ENCODE measurements around the gene DVL1.
"Not testable (repeated sequence)": the region's sequence is repeated elsewhere in the genome, so short reads cannot be mapped to it uniquely, and the experiment has no call there.

Gene DVL1

GRCh38 chr1:1373051-1373814, 24.0 kb upstream of the DVL1 start:
- DNase-seq (ENCODE audit: low spot score), result no peak

- peak; percentile 72 for DNase-seq (ENCODE audit: low spot score)
These were observed 22.8 kb upstream of the DVL1 start for GRCh38 chr1:1371746-1372711.

GRCh38 chr1:1371364-1371745, 22.1 kb upstream of the DVL1 start:
- DNase-seq (ENCODE audit: low spot score), result peak; percentile 43

GRCh38 chr1:1370771-1371300, 21.6 kb upstream of the DVL1 start:
- DNase-seq (ENCODE audit: low spot score), result no peak

- DNase-seq (ENCODE audit: low spot score), result not testable (repeated sequence)
These were observed 20.9 kb upstream of the DVL1 start for GRCh38 chr1:1370094-1370493.

- no peak for DNase-seq (ENCODE audit: low spot score)
These were observed 18.1 kb upstream of the DVL1 start for GRCh38 chr1:1367315-1367714.

GRCh38 chr1:1366699-1367066, 17.5 kb upstream of the DVL1 start:
- DNase-seq (ENCODE audit: low spot score), result no peak

GRCh38 chr1:1365875-1366698, 16.9 kb upstream of the DVL1 start:
- DNase-seq (ENCODE audit: low spot score), result no peak

- DNase-seq (ENCODE audit: low spot score), result no peak
These were observed 15.0 kb upstream of the DVL1 start for GRCh38 chr1:1364266-1364665.

- no peak for DNase-seq (ENCODE audit: low spot score)
These were observed 12.8 kb upstream of the DVL1 start for GRCh38 chr1:1361982-1362423.

- no peak for DNase-seq (ENCODE audit: low spot score)
These were observed 12.2 kb upstream of the DVL1 start for GRCh38 chr1:1361233-1361981.

GRCh38 chr1:1360506-1361169, 11.4 kb upstream of the DVL1 start:
- DNase-seq (ENCODE audit: low spot score), result no peak

- no peak for DNase-seq (ENCODE audit: low spot score)
These were observed 10.6 kb upstream of the DVL1 start for GRCh38 chr1:1359664-1360468.

GRCh38 chr1:1359308-1359663, 10.1 kb upstream of the DVL1 start:
- no peak for DNase-seq (ENCODE audit: low spot score)

GRCh38 chr1:1358433-1359271, 9.4 kb upstream of the DVL1 start, which contains the start of gene MXRA8:
MXRA8 (minus strand) TSS chr1:1358555; CDS start chr1:1358504, 51 bp downstream.
- no peak for DNase-seq (ENCODE audit: low spot score)

GRCh38 chr1:1357871-1358432, 8.7 kb upstream of the DVL1 start:
- no peak for DNase-seq (ENCODE audit: low spot score)

GRCh38 chr1:1356796-1357401, 7.7 kb upstream of the DVL1 start:
- no peak for DNase-seq (ENCODE audit: low spot score)

- no peak for DNase-seq (ENCODE audit: low spot score)
These were observed 7.1 kb upstream of the DVL1 start for GRCh38 chr1:1356166-1356795.

Data from CD4-positive, alpha-beta T cell treated with Interleukin-2 at 100 ng/mL for 4 hours (primary cell).